HepG2 (cell line): Measurements from ENCODE around the gene ZNF813. TPM values are rescaled to one million over a fixed set of nuclear protein-coding genes. Genes with fewer than 3 reads are reported as not detected.

Source experiments
- NCOA1 ChIP-seq: sonication (generic); formaldehyde crosslinking; IDR thresholded peaks from 2 replicates; pipeline ENCODE4 v1.9.0; 2021; ENCODE audit warnings: missing genetic modification reagents
- NRL ChIP-seq: sonication (generic); formaldehyde crosslinking; IDR thresholded peaks from 2 replicates; pipeline ENCODE4 v1.5.0; 2020; ENCODE audit warnings: missing genetic modification reagents, mild to moderate bottlenecking, moderate library complexity, borderline replicate concordance
- SIN3B ChIP-seq: fragments of 150-350 bp; IDR thresholded peaks from 2 replicates; pipeline ENCODE4 v1.6.1; 2014; ENCODE audit warnings: low read length
- SNAI1 ChIP-seq: sonication (generic); formaldehyde crosslinking; IDR thresholded peaks from 2 replicates; pipeline ENCODE4 v1.5.0; 2020; ENCODE audit warnings: mild to moderate bottlenecking, missing genetic modification reagents, borderline replicate concordance
- SPEN ChIP-seq: sonication (generic); formaldehyde crosslinking; IDR thresholded peaks from 2 replicates; pipeline ENCODE4 v1.5.1; 2020; ENCODE audit warnings: low read depth, mild to moderate bottlenecking, missing genetic modification reagents
- STAT5B ChIP-seq: sonication (generic); formaldehyde crosslinking; IDR thresholded peaks from 2 replicates; pipeline ENCODE4 v1.4.0; 2020; ENCODE audit warnings: missing genetic modification reagents
- TBP ChIP-seq: sonication (generic); formaldehyde crosslinking; IDR thresholded peaks from 2 replicates; pipeline ENCODE4 v1.5.0; 2020; ENCODE audit warnings: missing genetic modification reagents
- YY1 ChIP-seq: IDR thresholded peaks from 2 replicates; pipeline ENCODE4 v1.6.1; 2011; ENCODE audit warnings: low read length, low read depth, moderate library complexity, mild to moderate bottlenecking; ENCODE audit not compliant: insufficient read depth, insufficient replicate concordance
- ZBTB8A ChIP-seq: sonication (generic); formaldehyde crosslinking; IDR thresholded peaks from 2 replicates; pipeline ENCODE4 v1.4.0; 2020; ENCODE audit warnings: mild to moderate bottlenecking, low read depth, missing genetic modification reagents, borderline replicate concordance
- ZNF460 ChIP-seq: sonication (generic); formaldehyde crosslinking; IDR thresholded peaks from 2 replicates; pipeline ENCODE4 v1.5.1; 2020; ENCODE audit warnings: missing genetic modification reagents, mild to moderate bottlenecking, borderline replicate concordance
- ZNF7 ChIP-seq: IDR thresholded peaks from 2 replicates; pipeline ENCODE4 v1.6.1; 2016; ENCODE audit warnings: missing biosample characterization, missing genetic modification reagents
- polyA plus RNA-seq, 8 experiments: library from polyadenylated mRNA; depleted of rRNA in 3 of 8; stranded (reverse) in 7 of 8; unstranded in 1 of 8; fragments of >200 nt; fragmentation: Illumina TruSeq in 4 of 8; extraction: Trizol in 4 of 8; gene quantifications; 2 replicates each; pipeline versions ENCODE4 v1.2.1 to v1.2.3, GENCODE V29; 2011 to 2016; ENCODE audit warnings: low read depth in 4 of 8, missing spikeins in 1 of 8, mixed read lengths in 1 of 8; ENCODE audit not compliant: insufficient read depth in 1 of 8
- total RNA-seq, 5 experiments: library from RNA; depleted of rRNA; stranded (reverse); fragments of >200 nt; fragmentation: Illumina TruSeq; extraction: Trizol; gene quantifications; 2 replicates each; pipeline ENCODE4 v1.2.3, GENCODE V29; 2016; ENCODE audit warnings: low read depth in 1 of 5
- TF ChIP-seq, protein P1 (sequence below): sonication (generic); formaldehyde crosslinking; IDR thresholded peaks from 2 replicates; pipeline ENCODE4 v1.4.0; 2020; ENCODE audit warnings: missing genetic modification reagents, borderline replicate concordance
- TF ChIP-seq, protein P2 (sequence below): sonication (generic); formaldehyde crosslinking; IDR thresholded peaks from 2 replicates; pipeline ENCODE4 v1.4.0; 2020; ENCODE audit warnings: mild to moderate bottlenecking, missing genetic modification reagents

ZNF813 gene
- total and polyA plus RNA-seq, 2 of the 13 experiments (the other 11 are each of a cell fraction or from before 2014, with no cell fraction given): 2.1 to 8.9 TPM

DNA sequence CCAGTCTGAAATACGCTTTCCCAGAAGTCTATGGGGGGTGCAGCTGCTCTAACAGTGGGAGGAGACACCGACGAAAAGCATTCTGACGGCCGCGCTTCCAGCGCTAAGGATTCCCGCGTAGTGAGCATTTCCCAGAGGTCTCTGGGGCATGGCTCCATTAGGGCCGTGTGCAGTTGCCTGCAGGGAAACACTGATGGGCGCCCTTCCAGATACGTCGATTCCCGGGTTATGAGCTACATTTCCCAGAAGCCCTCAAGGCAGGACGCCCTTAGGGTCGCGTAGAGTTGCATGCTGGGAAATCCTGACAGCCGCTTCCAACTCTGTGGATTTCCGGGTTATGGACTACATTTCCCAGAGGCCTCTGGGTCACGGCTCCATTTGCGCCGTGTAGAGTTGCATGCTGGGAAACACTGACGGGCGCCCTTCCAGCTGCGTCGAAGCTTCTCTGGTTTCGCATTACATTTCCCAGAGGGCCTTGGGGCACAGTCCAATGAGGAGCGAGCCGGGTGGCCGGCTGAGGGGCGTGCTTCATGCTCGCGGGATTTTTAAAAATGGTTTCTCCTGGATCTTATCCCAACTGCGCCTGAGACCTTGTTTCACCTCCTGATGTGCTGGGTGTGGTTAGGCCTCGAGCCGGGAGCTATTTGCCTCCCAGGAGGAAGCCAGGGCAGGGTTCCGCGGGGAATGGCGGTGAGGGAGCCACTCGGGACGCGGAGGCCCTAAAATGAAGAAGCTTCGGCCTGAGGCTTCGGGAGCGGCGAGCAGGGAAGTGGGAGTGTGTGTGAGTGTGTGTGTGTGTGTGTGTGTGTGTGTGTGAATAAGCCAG, 53.2 kb downstream of the ZNF813 start (continued):
- TF ChIP-seq, protein P1, sequence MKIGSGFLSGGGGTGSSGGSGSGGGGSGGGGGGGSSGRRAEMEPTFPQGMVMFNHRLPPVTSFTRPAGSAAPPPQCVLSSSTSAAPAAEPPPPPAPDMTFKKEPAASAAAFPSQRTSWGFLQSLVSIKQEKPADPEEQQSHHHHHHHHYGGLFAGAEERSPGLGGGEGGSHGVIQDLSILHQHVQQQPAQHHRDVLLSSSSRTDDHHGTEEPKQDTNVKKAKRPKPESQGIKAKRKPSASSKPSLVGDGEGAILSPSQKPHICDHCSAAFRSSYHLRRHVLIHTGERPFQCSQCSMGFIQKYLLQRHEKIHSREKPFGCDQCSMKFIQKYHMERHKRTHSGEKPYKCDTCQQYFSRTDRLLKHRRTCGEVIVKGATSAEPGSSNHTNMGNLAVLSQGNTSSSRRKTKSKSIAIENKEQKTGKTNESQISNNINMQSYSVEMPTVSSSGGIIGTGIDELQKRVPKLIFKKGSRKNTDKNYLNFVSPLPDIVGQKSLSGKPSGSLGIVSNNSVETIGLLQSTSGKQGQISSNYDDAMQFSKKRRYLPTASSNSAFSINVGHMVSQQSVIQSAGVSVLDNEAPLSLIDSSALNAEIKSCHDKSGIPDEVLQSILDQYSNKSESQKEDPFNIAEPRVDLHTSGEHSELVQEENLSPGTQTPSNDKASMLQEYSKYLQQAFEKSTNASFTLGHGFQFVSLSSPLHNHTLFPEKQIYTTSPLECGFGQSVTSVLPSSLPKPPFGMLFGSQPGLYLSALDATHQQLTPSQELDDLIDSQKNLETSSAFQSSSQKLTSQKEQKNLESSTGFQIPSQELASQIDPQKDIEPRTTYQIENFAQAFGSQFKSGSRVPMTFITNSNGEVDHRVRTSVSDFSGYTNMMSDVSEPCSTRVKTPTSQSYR (CRISPR knock-in tag): no peak
- TF ChIP-seq, protein P2, sequence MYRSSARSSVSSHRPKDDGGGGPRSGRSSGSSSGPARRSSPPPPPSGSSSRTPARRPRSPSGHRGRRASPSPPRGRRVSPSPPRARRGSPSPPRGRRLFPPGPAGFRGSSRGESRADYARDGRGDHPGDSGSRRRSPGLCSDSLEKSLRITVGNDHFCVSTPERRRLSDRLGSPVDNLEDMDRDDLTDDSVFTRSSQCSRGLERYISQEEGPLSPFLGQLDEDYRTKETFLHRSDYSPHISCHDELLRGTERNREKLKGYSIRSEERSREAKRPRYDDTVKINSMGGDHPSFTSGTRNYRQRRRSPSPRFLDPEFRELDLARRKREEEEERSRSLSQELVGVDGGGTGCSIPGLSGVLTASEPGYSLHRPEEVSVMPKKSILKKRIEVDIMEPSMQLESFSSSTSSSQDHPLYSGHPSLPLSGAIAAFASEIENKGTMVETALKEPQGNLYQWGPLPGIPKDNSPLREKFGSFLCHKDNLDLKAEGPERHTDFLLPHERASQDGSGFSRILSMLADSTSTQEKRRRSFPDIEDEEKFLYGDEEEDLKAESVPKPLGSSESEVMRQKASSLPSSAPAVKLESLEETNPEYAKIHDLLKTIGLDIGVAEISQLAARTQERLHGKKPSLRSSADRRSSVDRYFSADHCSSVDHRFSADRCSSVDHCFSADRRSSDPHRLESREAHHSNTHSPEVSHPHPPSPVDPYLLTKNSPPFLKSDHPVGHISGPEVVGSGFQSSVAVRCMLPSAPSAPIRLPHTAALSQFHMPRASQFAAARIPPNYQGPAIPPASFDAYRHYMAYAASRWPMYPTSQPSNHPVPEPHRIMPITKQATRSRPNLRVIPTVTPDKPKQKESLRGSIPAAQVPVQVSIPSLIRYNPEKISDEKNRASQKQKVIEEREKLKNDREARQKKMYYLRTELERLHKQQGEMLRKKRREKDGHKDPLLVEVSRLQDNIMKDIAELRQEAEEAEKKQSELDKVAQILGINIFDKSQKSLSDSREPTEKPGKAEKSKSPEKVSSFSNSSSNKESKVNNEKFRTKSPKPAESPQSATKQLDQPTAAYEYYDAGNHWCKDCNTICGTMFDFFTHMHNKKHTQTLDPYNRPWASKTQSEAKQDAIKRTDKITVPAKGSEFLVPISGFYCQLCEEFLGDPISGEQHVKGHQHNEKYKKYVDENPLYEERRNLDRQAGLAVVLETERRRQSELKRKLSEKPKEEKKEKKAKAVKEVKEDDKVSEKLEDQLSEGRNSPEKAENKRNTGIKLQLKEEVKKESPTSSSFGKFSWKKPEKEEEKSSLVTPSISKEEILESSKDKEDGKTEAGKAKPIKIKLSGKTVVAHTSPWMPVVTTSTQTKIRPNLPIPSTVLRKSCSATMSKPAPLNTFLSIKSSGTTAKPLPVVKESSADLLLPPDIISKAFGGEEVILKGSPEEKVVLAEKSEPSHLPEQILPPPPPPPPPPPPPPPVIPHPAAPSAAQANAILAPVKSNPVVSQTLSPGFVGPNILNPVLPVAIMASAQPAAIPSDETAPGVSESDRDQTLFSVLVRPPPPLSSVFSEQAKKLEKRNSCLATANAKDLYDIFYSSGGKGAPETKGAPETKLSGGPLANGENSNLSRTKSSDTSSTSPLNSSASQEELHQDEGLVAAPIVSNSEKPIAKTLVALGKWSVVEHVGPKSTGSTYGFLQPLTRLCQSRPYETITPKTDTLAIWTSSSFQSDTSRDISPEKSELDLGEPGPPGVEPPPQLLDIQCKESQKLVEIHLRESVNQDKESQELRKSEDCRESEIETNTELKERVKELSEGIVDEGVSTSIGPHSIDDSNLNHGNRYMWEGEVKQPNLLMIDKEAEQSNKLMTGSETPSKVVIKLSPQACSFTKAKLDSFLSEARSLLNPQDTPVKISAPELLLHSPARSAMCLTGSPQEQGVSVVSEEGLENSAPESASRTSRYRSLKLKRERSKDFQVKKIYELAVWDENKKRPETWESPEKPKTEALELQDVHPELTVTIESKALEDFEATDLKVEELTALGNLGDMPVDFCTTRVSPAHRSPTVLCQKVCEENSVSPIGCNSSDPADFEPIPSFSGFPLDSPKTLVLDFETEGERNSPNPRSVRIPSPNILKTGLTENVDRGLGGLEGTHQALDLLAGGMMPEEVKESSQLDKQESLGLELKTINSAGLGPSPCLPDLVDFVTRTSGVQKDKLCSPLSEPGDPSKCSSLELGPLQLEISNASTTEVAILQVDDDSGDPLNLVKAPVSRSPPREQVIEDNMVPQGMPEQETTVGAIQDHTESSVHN (CRISPR knock-in tag): no peak
- TF ChIP-seq NRL (CRISPR knock-in tag) (0 out of 2 replicates have a peak, but pooled peaks have one; percentile 10), ZNF7 (CRISPR knock-in tag) (no peak), YY1 (peak; percentile 85), STAT5B (CRISPR knock-in tag) (no peak), TBP (CRISPR knock-in tag) (no peak), SPEN (no peak; the same call in 1 of the 2 replicates), SIN3B (peak; percentile 93), ZNF460 (CRISPR knock-in tag) (no peak), SNAI1 (CRISPR knock-in tag) (no peak), ZBTB8A (CRISPR knock-in tag) (no peak), NCOA1 (CRISPR knock-in tag) (no peak)
